ENCODE data around the gene FGFBP2. TPM values are rescaled to one million over a fixed set of nuclear protein-coding genes. Genes with fewer than 3 reads are reported as not detected.
"Not testable (repeated sequence)": the region's sequence is repeated elsewhere in the genome, so short reads cannot be mapped to it uniquely, and the experiment has no call there.

The FGFBP2 gene
- total RNA-seq, 2 donors from 2014 or later = 1.2 to 5.6 TPM

DNA sequence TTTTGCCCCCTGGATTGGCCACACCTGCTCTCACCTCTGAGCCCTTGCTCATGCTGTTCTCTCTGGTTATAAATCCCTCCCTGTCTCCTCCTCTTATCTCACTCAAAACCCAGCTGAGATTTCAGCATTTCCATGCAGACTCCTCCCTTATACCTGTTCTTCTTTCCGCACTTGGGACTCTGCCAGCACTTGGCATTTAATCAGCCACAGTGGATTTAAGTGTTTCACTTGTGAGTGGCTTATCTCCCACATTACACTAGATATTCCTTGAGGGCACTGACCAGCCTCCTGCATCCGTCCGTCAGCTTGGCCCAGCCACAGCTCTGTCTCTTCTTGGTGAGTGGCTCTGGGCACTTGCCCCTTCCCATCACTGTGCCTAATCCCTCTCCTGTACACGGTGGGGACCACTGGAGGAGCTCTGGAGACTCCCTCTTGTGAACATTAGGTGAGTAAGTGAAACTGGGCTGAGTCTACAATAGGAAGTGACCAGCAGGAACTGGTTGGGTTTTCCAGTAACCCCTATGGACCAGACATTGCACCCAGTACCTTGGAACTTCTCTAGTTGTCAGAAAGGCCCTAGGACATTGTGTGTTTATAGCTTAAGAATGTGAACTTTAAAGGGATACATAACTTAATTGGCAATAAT is 44.4 kb downstream of the FGFBP2 start:
- ATAC-seq = no peak
- no peak for DNase-seq (ENCODE audit: low spot score in 2 of 2)
- H3K36me3 Mint-ChIP-seq = no peaks in the 10 kb centered on the region
- H3K27ac Mint-ChIP-seq = no peak overlapping the region
- peaks cover 4 to 5% of the 10 kb centered on the region in 2 donors for H3K9me3 Mint-ChIP-seq

DNA sequence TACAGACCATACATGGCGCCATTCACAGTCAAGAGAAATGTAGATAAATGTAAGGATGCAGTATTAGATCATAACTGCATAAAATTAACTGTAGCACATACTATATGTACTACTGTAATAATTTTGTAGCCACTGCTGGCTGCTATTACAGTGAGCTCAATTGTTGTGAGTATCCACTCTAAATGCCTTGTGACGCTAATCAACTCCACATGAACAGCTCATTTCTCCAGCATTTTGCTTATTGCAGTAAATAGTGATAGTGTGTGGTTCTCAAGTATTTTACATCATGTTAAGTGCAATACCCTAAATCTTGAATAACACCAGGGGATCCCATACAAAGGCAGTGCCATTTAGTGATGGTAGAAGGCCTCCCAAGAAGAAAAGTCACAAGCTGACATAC is 45.7 kb downstream of the FGFBP2 start:
- ATAC-seq = no peak
- DNase-seq (ENCODE audit: low spot score in 2 of 2) = no peak
- H3K9me3 Mint-ChIP-seq = peaks cover 4 to 5% of the 10 kb centered on the region in 2 donors
- no peak overlapping the region for H3K27ac Mint-ChIP-seq
- H3K36me3 Mint-ChIP-seq = no peaks in the 10 kb centered on the region

DNA sequence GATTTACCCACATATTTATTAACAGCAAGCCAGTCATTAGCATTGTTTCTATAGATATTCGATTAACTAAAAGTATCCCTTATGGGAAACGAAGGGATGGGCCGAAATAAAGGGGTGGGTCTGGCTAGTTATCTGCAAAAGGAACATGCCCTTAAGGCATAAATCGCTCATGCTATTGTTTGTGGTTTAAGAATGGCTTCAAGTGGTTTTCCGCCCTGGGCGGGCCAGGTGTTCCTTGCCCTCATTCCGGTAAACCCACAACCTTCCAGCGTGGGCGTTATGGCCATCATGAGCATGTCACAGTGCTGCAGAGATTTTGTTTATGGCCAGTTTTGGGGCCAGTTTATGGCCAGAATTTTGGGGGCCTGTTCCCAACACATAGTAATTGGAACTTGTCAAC is 46.6 kb downstream of the FGFBP2 start:
- DNase-seq (ENCODE audit: low spot score in 2 of 2); H3K36me3 Mint-ChIP-seq; ATAC-seq; H3K27ac Mint-ChIP-seq; H3K9me3 Mint-ChIP-seq: not testable (repeated sequence)

DNA sequence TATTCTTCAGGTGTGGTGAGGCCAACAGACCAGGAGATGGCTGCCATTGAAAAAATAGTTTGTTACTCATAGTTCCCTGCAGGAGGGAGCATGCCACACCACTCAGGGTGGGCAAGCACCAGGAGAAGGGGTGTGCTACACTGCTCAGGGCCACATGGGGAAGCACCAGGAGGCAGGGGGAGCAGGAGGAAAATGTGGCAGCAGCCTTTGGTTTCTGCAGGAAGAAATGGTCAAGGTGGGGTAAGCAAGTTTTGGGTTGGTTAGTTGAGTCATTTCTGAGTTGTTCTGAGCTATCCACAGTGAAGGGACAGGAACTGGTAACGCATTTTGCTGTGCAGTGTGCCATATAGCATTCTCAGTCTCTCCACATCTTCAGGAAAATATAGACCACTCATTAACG is 48.2 kb downstream of the FGFBP2 start:
- ATAC-seq = peak; percentile 60 to 81
- peaks cover 4 to 5% of the 10 kb centered on the region in 2 donors for H3K9me3 Mint-ChIP-seq

DNA sequence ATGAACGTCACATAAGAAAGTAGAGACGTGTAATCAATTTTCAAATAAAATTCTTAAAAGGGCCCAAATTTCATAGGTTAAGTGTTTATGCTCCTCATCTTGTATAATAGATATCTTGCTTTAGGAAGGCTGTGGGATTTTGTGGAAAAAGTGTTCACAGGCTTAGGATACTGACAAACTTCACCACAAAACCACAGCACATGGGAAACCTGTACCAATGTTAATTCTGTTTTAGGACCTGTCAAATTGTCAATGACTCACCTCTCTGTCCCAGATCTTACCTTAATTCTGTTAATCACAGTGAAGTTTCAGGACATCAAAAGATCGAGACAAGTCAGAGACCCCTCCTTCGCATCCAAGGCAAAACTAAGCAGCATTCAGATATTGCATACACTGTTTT is 48.7 kb downstream of the FGFBP2 start:
- Mint-ChIP-seq H3K27ac (no peak overlapping the region), H3K9me3 (peaks cover 4 to 5% of the 10 kb centered on the region in 2 donors), H3K36me3 (no peaks in the 10 kb centered on the region)
- DNase-seq (ENCODE audit: low spot score in 2 of 2) (no peak), ATAC-seq (peak; percentile 33 to 49)

More for the DNA sequence above, 48.2 kb downstream of the FGFBP2 start:
- DNase-seq (ENCODE audit: low spot score in 2 of 2) = no peak
- Mint-ChIP-seq H3K27ac (no peak overlapping the region), H3K36me3 (no peaks in the 10 kb centered on the region)

DNA sequence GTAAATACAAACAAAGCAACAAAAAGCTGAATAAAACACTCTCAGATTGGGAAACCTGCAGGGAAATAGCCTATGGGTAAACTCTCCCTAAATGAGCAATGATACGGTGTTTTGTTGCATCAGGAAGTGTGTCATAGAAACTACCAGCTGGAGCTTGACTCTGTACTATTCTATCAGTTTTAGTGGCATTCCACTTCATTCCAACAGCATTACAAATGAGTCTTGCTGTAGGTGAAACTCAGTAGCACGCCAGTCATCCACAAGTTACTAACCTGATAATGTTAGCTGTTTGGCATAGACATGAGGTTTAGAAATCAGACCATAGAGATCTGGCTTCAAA is 49.4 kb downstream of the FGFBP2 start:
- H3K9me3 Mint-ChIP-seq = peaks cover 4 to 5% of the 10 kb centered on the region in 2 donors
- no peak overlapping the region for H3K27ac Mint-ChIP-seq
- H3K36me3 Mint-ChIP-seq = no peaks in the 10 kb centered on the region
- DNase-seq (ENCODE audit: low spot score in 2 of 2) (no peak), ATAC-seq (peak; percentile 26 to 82)

DNA sequence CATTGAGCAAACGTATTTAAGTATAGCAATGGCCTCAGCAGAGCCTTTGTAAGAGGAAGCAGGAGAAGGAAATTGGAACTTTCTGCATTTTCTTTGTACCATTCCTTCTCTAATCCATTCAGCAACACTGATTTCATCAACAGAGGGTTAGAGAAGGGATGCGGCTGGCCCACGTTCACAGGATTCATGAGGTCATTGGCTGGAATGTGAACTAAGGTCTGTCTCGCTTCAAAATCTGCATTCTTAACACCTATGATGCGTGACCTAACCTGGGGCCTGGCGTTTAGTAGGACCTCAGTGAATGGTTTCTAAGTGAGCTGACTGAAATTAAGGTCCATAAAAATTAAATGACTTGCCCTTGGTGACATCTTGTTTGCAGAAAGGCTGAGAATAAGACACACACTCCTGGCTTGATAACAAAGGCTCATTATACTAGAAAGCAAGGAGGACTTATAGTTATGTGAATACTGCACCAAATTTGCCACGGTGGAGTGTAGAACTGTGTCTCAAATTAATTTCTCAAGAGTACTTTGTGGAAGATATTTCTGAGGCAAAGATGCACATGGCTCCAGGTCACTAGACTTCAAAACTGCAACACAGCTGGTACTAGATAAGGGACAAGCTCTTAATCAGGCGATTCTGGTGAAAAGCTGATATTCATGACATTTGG is 49.9 kb downstream of the FGFBP2 start:
- H3K9me3 Mint-ChIP-seq = peaks cover 4 to 5% of the 10 kb centered on the region in 2 donors
- no peak for DNase-seq (ENCODE audit: low spot score in 2 of 2)
- H3K27ac Mint-ChIP-seq = no peak overlapping the region
- H3K36me3 Mint-ChIP-seq = no peaks in the 10 kb centered on the region
- no peak for ATAC-seq

DNA sequence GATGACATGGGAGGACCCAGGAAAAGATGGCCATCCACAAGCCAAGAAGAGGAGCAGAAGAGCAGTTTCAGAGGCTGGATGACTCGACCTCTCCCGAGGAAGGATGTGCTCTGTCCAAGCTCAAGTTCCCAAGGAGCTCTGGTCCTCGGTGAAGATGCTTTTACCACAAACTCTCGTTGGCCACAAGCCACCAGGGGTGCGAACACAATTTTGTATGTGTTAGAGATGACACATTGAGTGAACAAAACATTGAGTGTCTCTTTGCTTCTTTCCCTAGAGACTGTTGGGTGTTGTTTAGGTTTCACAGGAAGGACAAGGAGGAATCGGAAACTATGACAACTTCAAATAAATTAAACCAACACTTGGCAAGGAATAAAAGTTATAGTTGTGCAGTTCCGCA is 50.7 kb downstream of the FGFBP2 start:
- Mint-ChIP-seq H3K36me3 (no peaks in the 10 kb centered on the region), H3K9me3 (peaks cover 4 to 5% of the 10 kb centered on the region in 2 donors), H3K27ac (no peak overlapping the region)
- ATAC-seq = no peak
- DNase-seq (ENCODE audit: low spot score in 2 of 2) = no peak

Other genes starting within 250 kb of the FGFBP2 start
- gene CD38, start 184.8 kb downstream of the FGFBP2 start, total RNA-seq = 10 to 100 TPM; 10.7 to 32.8 TPM
- gene FGFBP1, start 24.4 kb downstream of the FGFBP2 start, total RNA-seq = not detected
- gene PROM1, start 120.8 kb upstream of the FGFBP2 start, total RNA-seq = under 1 TPM; 0.06 to 0.41 TPM